ENCODE measurements around the gene TMEM184C.

Gene TMEM184C

GRCh38 chr4:147605499-147605898 is 11.7 kb upstream of the TMEM184C start:
- DNase-seq = no peak

- DNase-seq = no peak
Observed at GRCh38 chr4:147607471-147607870, 9.7 kb upstream of the TMEM184C start.

- DNase-seq = no peak
Observed at GRCh38 chr4:147610686-147611085, 6.5 kb upstream of the TMEM184C start.

DNA sequence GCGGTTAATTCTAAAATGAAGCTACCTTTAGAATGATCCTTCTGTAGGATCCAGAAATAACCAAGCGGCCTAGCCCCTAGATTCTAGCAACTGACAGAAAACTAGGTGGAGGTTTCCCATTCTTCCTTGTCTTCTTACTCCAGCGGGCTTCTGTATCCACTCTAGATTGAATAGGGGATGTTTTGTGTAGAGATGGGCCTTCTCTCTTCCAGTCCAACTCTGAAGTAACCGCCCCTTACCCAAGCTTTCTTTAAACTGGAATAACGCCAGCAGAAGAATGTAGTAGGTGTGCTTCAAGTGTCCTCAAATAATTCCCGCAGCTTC is 386 bp upstream of the TMEM184C start:
- DNase-seq = no peak

DNA sequence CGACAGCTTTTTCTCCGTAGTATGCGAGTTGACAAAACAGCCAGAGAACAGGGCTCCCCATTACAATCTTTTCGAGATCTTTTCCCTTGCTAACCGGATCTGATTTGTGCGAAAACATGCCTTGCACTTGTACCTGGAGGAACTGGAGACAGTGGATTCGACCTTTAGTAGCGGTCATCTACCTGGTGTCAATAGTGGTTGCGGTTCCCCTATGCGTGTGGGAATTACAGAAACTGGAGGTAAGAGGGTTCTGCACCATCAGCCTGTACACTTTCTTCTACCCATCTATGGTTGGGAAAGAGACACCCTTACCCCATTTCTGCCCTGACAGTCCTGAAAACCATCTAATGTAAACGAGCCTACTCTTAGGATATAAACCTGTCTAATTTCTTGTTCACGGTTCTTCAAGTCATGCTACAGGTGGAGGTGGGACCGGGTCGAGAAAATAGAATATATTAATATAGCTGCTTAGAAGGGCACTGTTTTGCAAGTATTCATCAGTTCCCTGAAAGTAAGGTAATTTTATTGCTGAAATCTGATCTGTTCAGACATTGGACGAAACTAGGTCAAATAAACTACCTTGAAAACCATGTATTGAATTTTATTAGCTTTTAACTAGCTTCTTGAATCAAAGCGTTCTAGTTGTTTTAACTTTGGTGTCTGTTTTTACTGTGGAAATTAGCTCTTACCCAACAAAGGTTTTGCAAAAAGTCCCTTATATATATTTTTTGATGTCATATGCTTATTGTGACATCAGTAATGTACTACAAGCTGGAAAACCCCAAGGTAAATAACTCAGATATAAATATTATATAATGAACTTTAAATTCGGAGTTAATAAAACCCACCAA is 869 bp downstream of the TMEM184C start:
- peak in 1 of 2 donors; percentile 4 for DNase-seq

DNA sequence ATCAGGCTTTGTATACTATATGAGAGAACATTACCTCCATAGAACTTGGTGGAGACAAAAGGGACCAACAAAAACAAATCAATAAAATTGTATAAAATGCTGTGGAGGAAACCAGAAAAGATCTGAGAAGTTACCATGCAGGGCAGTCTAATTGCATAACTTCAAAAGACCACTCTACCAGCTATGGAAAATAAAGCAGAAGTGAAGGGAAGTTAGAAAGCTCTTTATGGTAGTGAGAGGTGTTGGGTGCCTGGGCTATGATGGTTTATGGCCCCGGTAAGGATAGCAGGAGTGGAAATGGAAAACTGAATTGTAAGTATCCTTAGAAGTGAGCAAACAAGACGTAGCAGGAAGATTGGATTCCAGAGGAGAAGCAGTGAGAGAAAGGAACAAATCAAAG is 3.1 kb downstream of the TMEM184C start:
- no peak for DNase-seq

- DNase-seq = no peak
Observed at GRCh38 chr4:147625733-147626132, 8.5 kb downstream of the TMEM184C start.

DNA sequence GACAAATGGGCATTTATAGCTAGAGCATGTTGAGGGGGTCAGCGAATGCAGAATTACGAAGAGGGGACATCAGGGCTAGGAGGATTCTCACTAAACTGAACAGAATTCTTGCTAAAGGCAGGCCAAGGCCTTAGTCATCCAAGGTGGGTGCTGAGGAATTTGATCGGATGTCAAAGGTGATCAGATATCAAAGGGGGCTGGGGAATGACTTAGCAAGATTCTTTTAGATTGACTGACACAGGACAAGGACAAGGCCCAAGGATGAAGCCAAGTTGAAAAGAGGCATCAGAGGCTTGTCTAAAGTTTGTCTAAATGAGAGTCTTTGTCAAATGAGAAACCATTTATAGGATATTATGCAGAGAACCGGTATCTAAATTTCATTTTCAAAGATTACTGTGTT is 9.7 kb downstream of the TMEM184C start:
- DNase-seq = no peak

- DNase-seq = no peak
Observed at GRCh38 chr4:147628415-147628814, 11.2 kb downstream of the TMEM184C start.

- DNase-seq = no peak
Observed at GRCh38 chr4:147629783-147630730, 12.9 kb downstream of the TMEM184C start.

GRCh38 chr4:147633113-147633512 is 15.9 kb downstream of the TMEM184C start:
- no peak for DNase-seq

GRCh38 chr4:147633643-147634042 is 16.4 kb downstream of the TMEM184C start:
- no peak for DNase-seq

DNA sequence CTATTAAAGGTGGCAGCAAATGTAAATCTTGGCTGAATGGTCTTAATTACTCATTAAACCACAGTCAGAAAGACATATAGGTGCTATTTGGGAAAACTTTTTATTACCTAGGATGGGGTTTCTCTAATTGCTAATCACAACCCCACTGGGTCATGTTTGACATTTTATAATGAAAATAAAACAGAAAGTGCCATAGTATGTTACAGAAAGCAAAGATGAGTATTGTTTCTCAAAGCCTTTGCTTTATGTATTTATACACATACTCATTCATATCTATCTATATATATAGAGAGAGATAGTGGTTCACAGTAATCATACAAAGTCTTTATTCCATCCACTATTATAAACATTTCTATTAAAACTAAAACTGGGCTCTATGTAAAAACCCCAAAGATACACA is 18.2 kb downstream of the TMEM184C start:
- DNase-seq = no peak

DNA sequence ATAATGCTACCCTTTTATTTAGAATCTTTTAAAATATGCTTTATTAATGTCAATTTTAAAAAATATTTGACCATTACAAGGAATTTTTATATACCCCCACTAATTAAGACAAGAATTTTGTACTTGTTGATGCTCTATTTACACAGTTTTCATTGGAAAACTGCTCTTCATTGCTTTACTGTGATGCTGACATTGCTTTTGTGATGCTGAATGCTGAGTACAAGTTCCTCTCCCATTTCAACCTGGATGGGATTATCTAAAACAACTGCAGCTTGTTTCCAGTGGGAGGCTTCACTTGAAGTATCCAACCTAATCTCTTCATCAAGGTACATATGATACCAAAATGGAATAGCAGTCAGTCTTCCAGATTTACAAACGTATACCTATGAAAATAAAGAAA is 21.2 kb downstream of the TMEM184C start:
- no peak for DNase-seq

GRCh38 chr4:147638942-147639341 is 21.7 kb downstream of the TMEM184C start:
- no peak for DNase-seq

- no peak for DNase-seq
Observed at GRCh38 chr4:147639388-147639787, 22.2 kb downstream of the TMEM184C start.

- DNase-seq = no peak
Observed at GRCh38 chr4:147640331-147640730, 23.1 kb downstream of the TMEM184C start.

DNA sequence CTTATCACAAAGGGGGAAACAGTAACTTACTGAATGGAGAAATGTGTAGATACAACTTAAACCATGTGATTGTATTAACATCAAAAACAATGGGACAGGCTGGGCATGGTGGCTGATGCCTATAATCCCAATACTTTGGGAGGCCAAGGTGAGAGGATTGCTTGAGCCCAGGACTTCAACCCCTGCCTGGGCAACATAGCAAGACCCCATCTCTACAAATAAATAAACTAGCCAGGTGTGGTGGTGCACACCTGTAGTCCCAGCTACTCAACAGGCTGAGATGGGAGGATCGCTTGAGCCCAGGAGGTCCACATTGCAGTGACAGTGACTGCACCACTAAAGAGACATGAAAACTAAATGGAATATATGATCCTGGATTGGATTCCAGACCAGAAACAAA is 26.4 kb downstream of the TMEM184C start:
- DNase-seq = no peak

DNA sequence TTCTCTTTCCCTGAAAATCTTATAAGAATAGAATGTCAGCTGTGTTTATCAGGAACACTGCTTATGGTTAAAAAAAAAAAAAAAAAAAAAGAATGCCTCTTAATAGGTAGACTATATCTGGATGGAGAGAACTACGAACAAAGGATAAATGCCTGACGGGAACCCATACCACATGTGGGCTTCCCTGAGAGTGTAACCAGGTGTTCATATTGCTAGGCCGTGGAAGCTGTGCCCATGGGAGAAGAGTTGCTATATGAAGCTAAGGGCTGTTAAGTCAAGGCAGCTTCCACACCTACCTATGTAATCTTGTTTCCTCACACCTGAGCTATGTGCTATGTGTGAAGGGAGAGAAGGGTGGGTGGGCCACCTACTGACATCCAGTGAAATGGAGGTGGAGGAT is 27.3 kb downstream of the TMEM184C start:
- DNase-seq = no peak

GRCh38 chr4:147645099-147645498 is 27.9 kb downstream of the TMEM184C start:
- no peak for DNase-seq

GRCh38 chr4:147648656-147649055 is 31.5 kb downstream of the TMEM184C start:
- no peak for DNase-seq

GRCh38 chr4:147651563-147651962 is 34.4 kb downstream of the TMEM184C start:
- no peak for DNase-seq

- no peak for DNase-seq
Observed at GRCh38 chr4:147655639-147656038, 38.4 kb downstream of the TMEM184C start.

DNA sequence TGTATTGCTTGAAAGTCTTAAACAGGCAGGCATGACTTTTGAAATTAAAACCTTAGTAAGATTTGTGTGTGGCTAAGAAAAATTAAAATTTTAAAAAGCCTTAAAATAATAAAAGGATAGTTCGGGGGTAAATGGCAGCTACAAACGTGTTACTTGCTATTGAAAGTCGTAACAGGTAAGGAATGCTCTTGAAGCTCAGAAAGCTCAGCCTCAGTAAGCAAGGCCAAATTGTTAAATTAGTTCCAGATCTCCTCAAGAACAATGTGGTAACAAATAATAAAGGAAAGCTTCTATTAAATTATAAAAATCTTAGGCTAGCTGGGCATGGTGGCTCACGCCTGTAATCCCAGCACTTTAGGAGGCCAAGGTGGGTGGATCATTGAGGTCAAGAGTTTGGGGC is 41.3 kb downstream of the TMEM184C start:
- no peak for DNase-seq
